ENCODE measurements around the gene BTN2A1.
"Not testable (repeated sequence)": the region's sequence is repeated elsewhere in the genome, so short reads cannot be mapped to it uniquely, and the experiment has no call there.

The BTN2A1 gene

GRCh38 chr6:26415036-26415614 is 42.6 kb upstream of the BTN2A1 start:
- TF ChIP-seq CTCF (IDR thresholded peaks at IDR 0.05; ENCODE audit: borderline replicate concordance, insufficient read depth, low read depth, low read length) = no peak

GRCh38 chr6:26415791-26416190 is 42.0 kb upstream of the BTN2A1 start:
- H3K4me3 ChIP-seq (ENCODE audit: low read depth, low read length) = no peak overlapping the region
- TF ChIP-seq CTCF (IDR thresholded peaks at IDR 0.05; ENCODE audit: borderline replicate concordance, insufficient read depth, low read depth, low read length) = no peak

More at GRCh38 chr6:26415036-26415614, 42.6 kb upstream of the BTN2A1 start:
- H3K4me3 ChIP-seq (ENCODE audit: low read depth, low read length) = no peak overlapping the region

GRCh38 chr6:26416288-26416687 is 41.5 kb upstream of the BTN2A1 start:
- no peak overlapping the region for H3K4me3 ChIP-seq (ENCODE audit: low read depth, low read length)
- no peak for TF ChIP-seq CTCF (IDR thresholded peaks at IDR 0.05; ENCODE audit: borderline replicate concordance, insufficient read depth, low read depth, low read length)

GRCh38 chr6:26418077-26418476 is 39.7 kb upstream of the BTN2A1 start:
- H3K4me3 ChIP-seq (ENCODE audit: low read depth, low read length) = not testable (repeated sequence)

GRCh38 chr6:26418795-26419194 is 39.0 kb upstream of the BTN2A1 start:
- not testable (repeated sequence) for H3K4me3 ChIP-seq (ENCODE audit: low read depth, low read length)

- H3K4me3 ChIP-seq (ENCODE audit: low read depth, low read length) = no peak overlapping the region
- peak; percentile 53; the same call in 1 of the 2 replicates for TF ChIP-seq CTCF (IDR thresholded peaks at IDR 0.05; ENCODE audit: borderline replicate concordance, insufficient read depth, low read depth, low read length)
Measured at GRCh38 chr6:26420688-26421171, 37.0 kb upstream of the BTN2A1 start.

GRCh38 chr6:26421259-26422144 is 36.3 kb upstream of the BTN2A1 start:
- H3K4me3 ChIP-seq (ENCODE audit: low read depth, low read length) = peak overlapping the region; percentile 69
- no peak for TF ChIP-seq CTCF (IDR thresholded peaks at IDR 0.05; ENCODE audit: borderline replicate concordance, insufficient read depth, low read depth, low read length)

- no peak overlapping the region for H3K4me3 ChIP-seq (ENCODE audit: low read depth, low read length)
- no peak for TF ChIP-seq CTCF (IDR thresholded peaks at IDR 0.05; ENCODE audit: borderline replicate concordance, insufficient read depth, low read depth, low read length)
Measured at GRCh38 chr6:26422329-26422728, 35.4 kb upstream of the BTN2A1 start.

All from GM12875 (cell line).